ENCODE results near the gene DPM3. TPM values are rescaled to one million over a fixed set of nuclear protein-coding genes. Genes with fewer than 3 reads are reported as not detected.
A peak's percentile ranks its signal among the peaks of the same experiment; 100 is the strongest.

DPM3 gene
- total and polyA plus RNA-seq, 2 donors (not counting 3 experiments of a cell fraction or from before 2014, with no cell fraction given), result 69.6 to 258 TPM

DNA sequence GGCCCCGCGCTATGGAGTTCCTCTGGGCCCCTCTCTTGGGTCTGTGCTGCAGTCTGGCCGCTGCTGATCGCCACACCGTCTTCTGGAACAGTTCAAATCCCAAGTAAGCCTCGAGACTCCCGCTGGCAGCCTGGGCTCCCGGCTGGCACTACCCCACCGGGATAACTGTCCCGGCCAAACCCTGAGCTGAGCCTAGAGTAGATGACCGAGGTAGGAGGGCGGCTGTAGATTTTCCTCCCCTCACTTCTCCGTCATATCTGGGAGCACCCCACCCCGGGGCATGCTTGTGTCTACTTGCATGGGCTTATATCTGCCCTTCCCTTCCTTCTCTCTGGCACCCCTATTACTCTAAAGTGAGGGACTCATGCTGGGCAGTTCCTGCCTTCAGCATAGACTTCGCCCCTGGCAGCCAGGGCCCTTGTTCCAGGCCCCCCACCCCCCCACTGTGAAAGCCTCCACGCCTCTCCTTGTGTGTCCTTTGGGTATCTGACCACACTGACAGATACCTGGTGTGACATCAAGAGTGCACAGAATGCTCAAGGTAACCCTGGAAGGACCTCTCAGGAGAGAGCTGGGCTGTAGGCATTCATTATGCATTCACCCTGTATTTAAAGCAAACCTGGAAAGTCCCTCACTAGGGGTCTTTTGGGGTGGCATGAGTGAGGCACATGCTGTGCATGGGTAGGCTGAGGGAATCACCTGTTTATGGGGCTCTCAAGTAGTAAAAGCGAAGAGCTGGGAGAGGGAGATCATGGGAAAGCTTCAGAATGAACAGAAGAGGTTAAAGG, 12.2 kb downstream of the DPM3 start:
- peak; percentile 29 for DNase-seq (ENCODE audit: low read depth, low spot score)
- TSS peak; percentile 73 for BruUV-seq (replicated peaks)
- peak overlapping the region; percentile 68 for H3K27ac ChIP-seq (ENCODE audit: insufficient read depth, low read depth, low read length)
- H3K4me3 ChIP-seq (replicated peaks in 1 of 3; ENCODE audit: insufficient read depth in 1 of 3, low read depth in 1 of 3, low read length in 3 of 3), result peak overlapping the region; percentile 51 to 95 (median 91)
- no peaks in the 10 kb centered on the region for H4K20me1 ChIP-seq (replicated peaks; ENCODE audit: control insufficient read depth, extremely low read depth, insufficient read depth, low read length)
- no peak for FAIRE-seq
- H3K9ac ChIP-seq (replicated peaks; ENCODE audit: extremely low read depth, insufficient read depth, low read length), result peak overlapping the region; percentile 92
- H3K27me3 ChIP-seq (ENCODE audit: control insufficient read depth in 2 of 2, insufficient read depth in 2 of 2, low read length in 2 of 2), result no peaks in the 10 kb centered on the region
- peak overlapping the region; percentile 30 for H2AFZ ChIP-seq (ENCODE audit: low read depth, low read length)
- H3K4me2 ChIP-seq (ENCODE audit: insufficient read depth, low read length), result peak overlapping the region; percentile 87
- ChIA-PET POLR2A (interaction anchor here (0.9 kb wide), 1 partner anchor 39 kb away, joined by 4 read pairs; no protein-coding TSS in a partner anchor), CTCF (interaction anchor here (1.0 to 15.5 kb wide), 8 partner anchors 10 to 65 kb away, joined by 3 to 204 read pairs (median 6); partner anchors contain the start of gene KRTCAP2)
- H3K9me1 ChIP-seq (replicated peaks; ENCODE audit: control insufficient read depth, extremely low read depth, insufficient read depth, low read length), result no peaks in the 10 kb centered on the region
- intact Hi-C loops (cut with micrococcal nuclease), result loop anchor here (1.0 to 5.0 kb wide), 4 partner anchors 7 to 156 kb away; partner anchors contain the start of genes CKS1B, DPM3, SHC1 and SLC50A1
- peaks cover 29% of the 10 kb centered on the region for H3K79me2 ChIP-seq (ENCODE audit: control insufficient read depth, insufficient read depth, low read length)
- no peak for TF ChIP-seq GATA2 (IDR thresholded peaks at IDR 0.05; ENCODE audit: insufficient read depth, insufficient read length, low read depth, low read length)
- TF ChIP-seq EZH2 (IDR thresholded peaks at IDR 0.05; ENCODE audit: borderline replicate concordance, low read depth, low read length, severe bottlenecking), result no peak
- TF ChIP-seq POLR2A (IDR thresholded peaks at IDR 0.05; ENCODE audit: low read depth, low read length), result no peak
- TF ChIP-seq, protein P1, sequence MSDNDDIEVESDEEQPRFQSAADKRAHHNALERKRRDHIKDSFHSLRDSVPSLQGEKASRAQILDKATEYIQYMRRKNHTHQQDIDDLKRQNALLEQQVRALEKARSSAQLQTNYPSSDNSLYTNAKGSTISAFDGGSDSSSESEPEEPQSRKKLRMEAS (IDR thresholded peaks at IDR 0.05; ENCODE audit: insufficient read depth, insufficient read length), result no peak
- TF ChIP-seq MYC (IDR thresholded peaks at IDR 0.05; ENCODE audit: low read depth, low read length), result no peak
- TF ChIP-seq, protein P2, sequence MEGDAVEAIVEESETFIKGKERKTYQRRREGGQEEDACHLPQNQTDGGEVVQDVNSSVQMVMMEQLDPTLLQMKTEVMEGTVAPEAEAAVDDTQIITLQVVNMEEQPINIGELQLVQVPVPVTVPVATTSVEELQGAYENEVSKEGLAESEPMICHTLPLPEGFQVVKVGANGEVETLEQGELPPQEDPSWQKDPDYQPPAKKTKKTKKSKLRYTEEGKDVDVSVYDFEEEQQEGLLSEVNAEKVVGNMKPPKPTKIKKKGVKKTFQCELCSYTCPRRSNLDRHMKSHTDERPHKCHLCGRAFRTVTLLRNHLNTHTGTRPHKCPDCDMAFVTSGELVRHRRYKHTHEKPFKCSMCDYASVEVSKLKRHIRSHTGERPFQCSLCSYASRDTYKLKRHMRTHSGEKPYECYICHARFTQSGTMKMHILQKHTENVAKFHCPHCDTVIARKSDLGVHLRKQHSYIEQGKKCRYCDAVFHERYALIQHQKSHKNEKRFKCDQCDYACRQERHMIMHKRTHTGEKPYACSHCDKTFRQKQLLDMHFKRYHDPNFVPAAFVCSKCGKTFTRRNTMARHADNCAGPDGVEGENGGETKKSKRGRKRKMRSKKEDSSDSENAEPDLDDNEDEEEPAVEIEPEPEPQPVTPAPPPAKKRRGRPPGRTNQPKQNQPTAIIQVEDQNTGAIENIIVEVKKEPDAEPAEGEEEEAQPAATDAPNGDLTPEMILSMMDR (IDR thresholded peaks at IDR 0.05; ENCODE audit: extremely low read depth in 1 of 2, insufficient read depth in 1 of 2, low read depth in 1 of 2, low read length in 2 of 2), result no peak
- peak; percentile 6 for TF ChIP-seq POLR2AphosphoS5 (IDR thresholded peaks at IDR 0.05; ENCODE audit: insufficient read depth, low read depth, low read length)
- TF ChIP-seq JUN (IDR thresholded peaks at IDR 0.05; ENCODE audit: borderline replicate concordance, insufficient read depth, insufficient read length, low read depth), result no peak
- H3K36me3 ChIP-seq (ENCODE audit: control insufficient read depth in 2 of 2, extremely low read depth in 1 of 2, insufficient read depth in 2 of 2, low read length in 2 of 2), result peaks cover 10 to 19% of the 10 kb centered on the region in 2 experiments
- dilution Hi-C loops (cut with MboI; ENCODE audit: extremely low pct_ligation_motif_present, low sequenced_read_pairs), result no loop called here
- H3K4me1 ChIP-seq (ENCODE audit: control insufficient read depth, extremely low read depth, insufficient read depth, low read length), result peaks cover 59% of the 10 kb centered on the region
- H3K9me3 ChIP-seq (replicated peaks; ENCODE audit: control insufficient read depth, insufficient read depth, low read length), result no peaks in the 10 kb centered on the region

All from endothelial cell of umbilical vein (primary cell).